Right renal pelvis (tissue), 4 donors: ENCODE data around the gene ARGLU1. TPM values are rescaled to one million over a fixed set of nuclear protein-coding genes. Genes with fewer than 3 reads are reported as not detected.
"Not testable (repeated sequence)": the region's sequence is repeated elsewhere in the genome, so short reads cannot be mapped to it uniquely, and the experiment has no call there.

Source experiments
- DNase-seq, 4 donors: peaks; one replicate each; pipeline ENCODE4 v3.0.0-alpha.2; 2013; ENCODE audit warnings: low read depth in 4 of 4, low spot score in 3 of 4, missing footprints in 1 of 4
- polyA plus RNA-seq, 4 donors: library from polyadenylated mRNA; unstranded; fragments of 120-200 nt; gene quantifications; one replicate each; pipeline ENCODE4 v1.2.1, GENCODE V29; 2013; ENCODE audit not compliant: insufficient read length in 4 of 4

ARGLU1 gene
- polyA plus RNA-seq, result 100 to 1,000 TPM; 291 to 325 (median 311) TPM

- DNase-seq, result peak; percentile 87 to 91 (median 90)
Observed at GRCh38 chr13:106567474-106568298, at the start of gene ARGLU1. TSS of gene ARGLU1 (minus strand) at chr13:106568137. CDS start at chr13:106567919, 218 bp downstream.

DNA sequence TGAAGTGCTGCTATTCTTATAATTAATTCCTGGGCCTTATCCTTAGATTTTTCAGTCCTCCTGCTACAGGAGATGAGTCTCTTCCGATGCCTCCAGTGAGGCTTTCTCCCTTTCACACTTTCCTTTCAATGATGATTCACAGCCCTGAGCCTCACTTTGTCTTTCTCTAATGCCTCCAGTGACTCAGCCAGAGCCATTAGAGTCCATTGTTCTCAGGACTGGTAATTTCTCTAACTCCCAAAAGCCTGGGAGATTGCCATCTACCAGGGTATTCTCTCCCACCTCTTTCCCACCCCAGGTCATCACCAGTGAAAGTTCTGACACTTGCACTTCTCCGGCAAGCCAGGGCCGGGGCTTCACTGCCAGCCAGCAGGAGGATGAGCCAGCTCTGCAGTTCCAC lies 49.6 kb upstream of the ARGLU1 start:
- DNase-seq, result no peak

- DNase-seq, result no peak
Observed at GRCh38 chr13:106616729-106617128, 48.8 kb upstream of the ARGLU1 start.

DNA sequence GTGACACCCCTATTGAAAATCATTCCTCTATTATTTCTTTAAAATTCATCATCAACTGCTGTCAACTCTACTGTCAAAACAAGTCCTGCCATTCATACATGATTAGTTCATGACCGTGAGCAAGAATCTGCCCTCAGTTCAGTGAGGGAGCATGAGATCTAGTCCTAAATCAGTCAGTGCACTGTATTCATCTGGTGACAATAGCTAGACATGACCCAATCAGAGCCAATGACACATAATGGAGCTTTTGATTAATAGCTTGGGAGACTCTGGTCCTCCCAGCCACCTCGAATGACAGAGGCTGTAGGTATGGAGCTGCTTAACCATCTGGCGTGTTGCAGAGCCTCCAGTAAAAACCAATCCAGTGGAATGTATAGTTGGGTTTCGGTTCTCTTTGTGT lies 46.9 kb upstream of the ARGLU1 start:
- no peak for DNase-seq

GRCh38 chr13:106612688-106613087 lies 44.8 kb upstream of the ARGLU1 start:
- DNase-seq, result no peak

DNA sequence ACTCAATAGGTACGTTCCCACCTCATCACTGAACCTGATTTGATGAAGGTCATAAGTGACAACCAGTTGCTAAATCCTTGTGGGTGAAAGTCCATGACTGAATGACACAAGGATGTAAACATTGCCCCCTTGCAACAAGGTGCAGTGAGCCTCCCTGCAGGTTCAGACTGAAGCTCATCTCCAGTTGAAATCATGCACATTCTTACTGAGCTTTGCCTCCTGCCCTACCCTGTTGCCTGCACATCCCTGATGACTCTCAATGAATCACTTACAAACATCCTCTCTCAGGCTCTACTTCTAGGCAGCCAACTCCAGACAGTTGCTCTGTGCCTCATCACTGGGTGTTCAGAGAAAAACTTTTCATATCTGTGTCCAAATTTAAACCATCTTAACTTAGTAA lies 42.5 kb upstream of the ARGLU1 start:
- no peak for DNase-seq

GRCh38 chr13:106609116-106609515 lies 41.2 kb upstream of the ARGLU1 start:
- DNase-seq, result no peak

DNA sequence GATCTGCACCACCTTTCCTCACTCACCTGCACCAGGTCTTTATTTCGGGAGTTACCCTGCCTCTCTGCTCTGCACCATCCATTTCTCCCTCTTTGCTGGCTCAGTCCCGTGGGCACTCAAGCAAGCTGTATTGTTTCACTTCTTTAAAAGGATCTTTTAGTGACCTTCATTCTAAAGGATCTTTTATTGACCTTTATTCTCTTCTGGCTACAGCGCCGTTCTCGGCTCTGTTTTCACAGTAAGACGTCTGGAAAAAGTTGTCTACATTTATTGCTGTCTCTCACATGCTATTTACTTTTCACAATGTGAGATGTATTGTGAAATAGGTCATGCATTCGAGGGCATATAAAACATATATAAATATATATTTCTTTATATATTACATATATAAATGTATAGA lies 35.6 kb upstream of the ARGLU1 start:
- no peak for DNase-seq

DNA sequence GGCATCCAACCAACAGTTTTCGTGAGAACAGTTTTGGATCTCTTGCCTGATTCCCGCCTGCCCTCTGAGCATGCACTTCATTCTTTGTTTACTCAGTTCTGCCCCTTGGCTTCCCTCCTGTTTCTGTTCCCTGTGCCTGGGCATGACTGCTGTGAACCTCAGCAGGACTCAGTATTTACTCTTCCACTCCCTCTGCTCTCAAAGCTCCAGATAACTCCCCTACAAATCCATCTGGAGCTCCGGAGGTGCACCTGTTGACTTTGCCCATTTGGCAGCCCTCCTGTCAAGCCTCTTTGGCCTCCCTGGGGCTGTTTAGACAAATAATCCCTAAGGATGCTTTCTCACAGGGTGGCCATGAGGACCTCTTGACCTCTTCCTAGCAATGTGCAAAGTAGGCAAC lies 34.2 kb upstream of the ARGLU1 start:
- no peak for DNase-seq

DNA sequence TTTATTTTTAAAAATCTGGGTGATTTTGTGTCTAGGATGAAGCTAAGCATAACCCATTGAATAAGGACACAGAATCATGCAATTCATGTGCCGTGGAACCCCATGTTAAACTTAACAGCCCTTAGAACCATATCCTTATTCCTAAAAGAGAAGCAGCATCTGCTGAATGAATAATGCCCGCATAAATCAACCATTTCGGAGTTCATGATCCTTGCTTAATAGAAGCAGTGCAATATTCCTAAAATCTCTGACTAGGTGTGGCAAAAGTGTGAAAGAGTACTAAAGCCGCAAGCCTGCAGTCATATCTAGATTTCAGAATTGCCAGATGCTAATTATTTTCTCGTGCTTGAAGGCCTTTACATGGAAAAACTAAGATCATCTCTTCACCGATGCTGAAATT lies 33.6 kb upstream of the ARGLU1 start:
- no peak for DNase-seq

DNA sequence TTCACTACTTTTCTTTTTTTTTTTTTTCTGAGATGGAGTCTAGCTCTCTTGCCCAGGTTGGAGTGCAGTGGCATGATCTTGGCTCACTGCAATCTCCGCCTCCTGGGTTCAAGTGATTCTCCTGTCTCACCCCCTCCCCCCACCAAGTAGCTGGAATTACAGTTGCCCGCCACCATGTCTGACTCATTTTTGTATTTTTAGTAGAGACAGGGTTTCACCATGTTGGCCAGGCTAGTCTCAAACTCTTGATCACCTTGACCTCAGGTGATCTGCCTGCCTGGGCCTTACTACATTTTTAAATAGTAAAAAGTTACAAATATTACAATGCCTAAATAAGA lies 32.8 kb upstream of the ARGLU1 start:
- DNase-seq, result not testable (repeated sequence)

DNA sequence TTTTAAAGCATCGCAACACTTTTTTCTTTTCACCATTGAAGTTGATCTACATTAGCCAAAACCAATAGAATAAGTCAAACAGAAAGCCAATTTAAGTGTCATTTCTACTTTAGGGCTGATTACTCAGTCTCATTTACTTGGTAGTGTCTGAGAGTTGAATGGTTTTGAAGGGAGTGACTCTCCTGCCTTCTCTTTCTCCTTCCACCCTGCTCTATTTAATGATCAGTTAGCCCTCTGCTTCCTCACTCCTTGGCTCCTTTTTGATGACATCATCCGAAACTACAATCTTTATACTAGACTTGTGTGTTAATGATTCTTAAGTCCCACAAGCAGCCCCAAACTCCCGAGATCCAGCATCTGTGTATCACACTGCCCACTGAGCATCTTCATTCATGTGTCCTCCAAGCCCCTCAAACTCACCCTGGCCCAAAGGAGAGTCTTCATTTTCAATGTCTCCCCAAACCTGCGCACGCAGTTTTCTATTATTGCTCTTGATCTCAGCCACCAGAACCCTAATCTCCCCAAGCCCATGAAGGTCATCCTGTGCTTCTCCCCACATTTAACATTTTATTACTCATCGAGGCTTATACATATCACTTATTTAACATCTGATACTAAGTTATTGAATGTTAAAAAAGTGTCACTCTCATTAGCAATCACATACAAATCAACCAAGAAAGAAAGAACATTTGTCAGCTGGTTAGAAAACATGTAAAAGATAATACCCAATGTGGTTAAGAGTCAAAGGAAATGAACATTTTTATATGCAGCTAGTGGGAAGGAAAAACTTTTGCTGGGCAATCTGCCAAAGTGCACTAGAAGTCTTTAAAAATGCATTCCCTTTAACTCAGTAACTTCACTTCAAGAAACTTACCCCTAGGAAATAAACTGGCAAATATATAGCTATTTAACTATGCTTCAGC lies 32.2 kb upstream of the ARGLU1 start:
- DNase-seq, result peak; percentile 35 to 65 (median 58)

DNA sequence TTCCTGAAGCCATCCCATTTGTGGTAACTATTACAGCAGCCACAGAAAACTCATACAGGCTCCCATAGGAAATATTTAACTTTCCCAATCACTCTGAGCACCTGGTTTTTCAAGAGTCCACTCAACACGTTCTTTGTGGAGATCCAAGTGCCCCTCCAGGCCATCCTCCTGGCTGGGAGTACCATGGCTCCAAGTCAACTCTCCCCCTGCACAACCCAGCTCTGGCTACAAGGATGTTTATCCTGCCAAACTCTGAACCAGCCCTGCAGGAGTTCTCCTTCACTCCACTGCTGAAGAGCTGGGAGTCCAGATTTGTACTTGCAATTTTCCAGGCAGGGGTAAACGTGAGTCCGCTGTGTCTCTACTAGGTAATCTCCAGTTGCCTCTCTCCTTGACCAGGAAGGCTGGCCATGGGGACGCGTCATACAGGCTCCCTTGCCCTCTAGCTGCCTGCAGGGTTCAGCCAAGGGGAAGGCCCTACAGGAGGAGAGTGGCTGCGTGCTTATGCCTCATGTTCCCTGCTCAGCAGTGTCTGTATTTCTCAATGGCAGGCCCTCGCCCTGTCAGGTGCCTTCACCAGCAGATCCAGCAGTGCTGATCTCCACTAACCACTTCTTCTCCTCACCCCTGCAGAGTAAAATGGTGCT lies 29.9 kb upstream of the ARGLU1 start:
- no peak for DNase-seq

GRCh38 chr13:106597186-106597585 lies 29.2 kb upstream of the ARGLU1 start:
- no peak for DNase-seq

DNA sequence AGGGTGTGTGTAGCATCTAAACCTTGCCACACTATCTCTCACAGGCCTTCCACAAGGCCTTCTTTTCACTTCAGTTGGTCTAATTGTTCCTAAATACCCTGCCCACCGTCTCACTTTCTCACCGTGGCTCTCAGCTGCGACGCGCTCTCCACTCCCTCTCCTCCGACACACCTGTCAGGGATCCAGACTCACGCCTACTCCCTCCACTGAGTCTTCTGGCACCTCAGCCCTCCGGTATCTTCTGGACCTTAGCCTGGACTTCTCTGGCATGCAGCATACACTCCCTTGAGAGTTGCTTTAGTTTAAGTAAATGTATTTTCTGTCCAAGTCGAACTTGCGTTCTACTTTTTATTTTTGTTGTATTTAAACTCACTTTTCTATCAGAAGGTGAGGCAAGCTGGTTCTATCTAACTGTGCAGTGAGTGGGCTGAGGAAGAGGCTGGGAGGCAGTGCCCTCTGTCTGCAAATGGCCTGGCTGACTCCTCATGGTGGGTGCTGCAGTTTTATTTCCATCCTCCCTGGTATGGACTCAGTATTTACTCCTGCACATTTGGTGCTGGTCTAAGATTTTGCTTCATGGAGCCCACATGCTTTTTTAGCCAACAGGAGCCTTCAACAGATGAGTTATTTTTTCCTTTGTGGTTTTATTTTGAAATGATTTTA lies 28.5 kb upstream of the ARGLU1 start:
- no peak for DNase-seq

DNA sequence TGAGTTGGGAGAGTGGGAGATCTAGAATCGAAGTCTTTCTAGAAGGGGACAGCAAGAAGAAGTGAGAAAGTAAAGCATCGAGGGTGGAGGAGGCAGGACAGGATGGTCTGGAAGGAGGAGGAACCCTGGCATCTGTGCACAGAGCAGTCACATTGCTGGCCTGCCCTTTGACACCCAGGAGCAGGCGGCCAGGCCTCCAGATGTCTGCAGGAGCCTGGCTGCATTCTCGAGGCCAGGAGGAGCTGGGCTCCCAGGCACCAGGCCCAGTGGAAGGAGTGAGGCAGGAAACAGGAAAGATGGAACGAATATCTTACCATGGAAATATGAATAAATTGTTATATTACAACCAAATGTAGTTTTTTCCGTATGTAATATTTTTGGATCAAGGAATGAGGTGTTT lies 27.7 kb upstream of the ARGLU1 start:
- no peak for DNase-seq

DNA sequence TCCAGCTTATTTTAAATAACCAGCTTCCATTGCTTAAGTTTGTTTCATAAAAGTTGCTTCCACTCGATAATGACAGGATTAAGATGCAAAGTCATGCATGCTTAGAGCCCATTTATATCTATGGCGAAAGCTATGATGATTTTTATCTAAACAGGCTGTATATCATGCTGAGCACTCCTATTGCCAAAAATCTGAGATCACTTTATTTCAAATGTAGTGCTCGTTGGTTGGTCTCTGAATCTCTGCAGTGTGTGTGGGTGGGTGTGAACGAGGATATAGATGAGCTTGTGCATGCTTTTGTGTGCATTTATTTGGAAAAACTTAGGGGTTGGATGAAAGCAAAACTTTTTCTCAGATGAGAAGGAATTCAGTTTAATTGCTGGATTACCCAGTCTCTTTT lies 27.0 kb upstream of the ARGLU1 start:
- DNase-seq, result no peak

DNA sequence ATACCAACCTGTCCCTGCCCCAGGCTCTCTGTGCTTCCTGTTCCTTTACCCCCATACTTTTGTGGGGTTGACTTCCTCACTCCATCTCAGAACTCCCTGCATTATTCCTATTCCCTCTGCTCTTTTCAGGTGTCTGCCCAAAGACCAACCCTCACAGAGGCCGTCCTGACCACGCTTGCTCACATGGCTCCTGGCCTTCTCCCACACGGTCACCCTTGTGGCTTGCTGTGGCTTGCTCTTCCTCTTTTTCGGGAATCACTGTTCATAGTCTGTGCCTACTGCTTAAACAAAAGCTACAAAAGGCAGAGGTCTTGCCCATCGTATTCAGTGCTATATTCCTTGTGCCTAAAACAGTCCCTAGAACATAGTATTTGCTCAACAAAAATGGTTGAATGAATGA lies 25.2 kb upstream of the ARGLU1 start:
- DNase-seq, result no peak

DNA sequence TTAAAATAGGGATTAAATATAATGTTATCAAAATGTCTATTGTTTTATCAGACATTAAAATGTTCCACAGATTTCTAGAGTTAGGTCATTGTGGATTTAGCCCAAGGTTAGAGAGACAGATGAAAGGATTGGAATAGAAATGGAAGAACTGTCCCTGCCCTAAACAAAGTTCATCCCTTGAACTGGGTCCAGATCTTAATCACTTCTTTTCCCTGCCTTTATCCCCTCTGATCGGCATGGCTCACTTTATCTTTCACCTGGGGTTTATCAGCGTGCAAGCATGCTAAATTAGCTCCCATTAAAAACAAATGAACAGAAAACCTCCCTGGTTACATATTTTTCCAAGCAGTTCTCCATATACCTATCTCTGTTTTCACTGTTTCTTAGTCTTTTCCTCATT lies 23.4 kb upstream of the ARGLU1 start:
- no peak for DNase-seq

- no peak for DNase-seq
Observed at GRCh38 chr13:106589716-106590115, 21.8 kb upstream of the ARGLU1 start.

GRCh38 chr13:106588367-106588766 lies 20.4 kb upstream of the ARGLU1 start:
- DNase-seq, result no peak
